K562 (cell line): ENCODE results near the gene RIPPLY3. TPM values are rescaled to one million over a fixed set of nuclear protein-coding genes. Genes with fewer than 3 reads are reported as not detected.

Source experiments
- ADNP ChIP-seq: fragments of 200-800 bp; sonication (Bioruptor generic); IDR thresholded peaks from 2 replicates; pipeline ENCODE4 v1.6.1; 2016; ENCODE audit warnings: missing genetic modification characterization, missing compliant biosample characterization
- ASH1L ChIP-seq: fragments of 450-650 bp; IDR thresholded peaks from 2 replicates; pipeline ENCODE4 v1.6.1; 2018; ENCODE audit warnings: borderline replicate concordance, mild to moderate bottlenecking, low read depth; ENCODE audit not compliant: partially characterized antibody
- BDP1 ChIP-seq: IDR thresholded peaks from 3 replicates; pipeline ENCODE4 v1.6.1; 2011; ENCODE audit not compliant: insufficient read length, insufficient read depth
- CCNT2 ChIP-seq: IDR thresholded peaks from 2 replicates; pipeline ENCODE4 v1.6.1; 2011; ENCODE audit warnings: borderline replicate concordance, low read depth, mild to moderate bottlenecking, moderate library complexity, mixed read lengths, low read length; ENCODE audit not compliant: insufficient read length; ENCODE audit errors: extremely low read depth
- CEBPG ChIP-seq, 3 experiments: fragments of 200-800 bp in 1 of 3; sonication (Bioruptor generic) in 1 of 3; sonication (generic) in 1 of 3; formaldehyde crosslinking in 1 of 3; IDR thresholded peaks in 2 of 3; conservative IDR thresholded peaks in 1 of 3; 2 replicates each; pipeline versions ENCODE4 v1.6.1 to v1.8.0; 2016 to 2022; ENCODE audit warnings: missing compliant biosample characterization in 2 of 3, missing genetic modification characterization in 2 of 3, mild to moderate bottlenecking in 1 of 3, missing genetic modification reagents in 1 of 3
- CHAMP1 ChIP-seq: fragments of 450-650 bp; IDR thresholded peaks from 2 replicates; pipeline ENCODE4 v1.6.1; 2016; ENCODE audit warnings: mild to moderate bottlenecking
- CREBBP ChIP-seq: IDR thresholded peaks from one replicate; pipeline ENCODE4 v1.6.1; 2012; ENCODE audit warnings: low read depth, mild to moderate bottlenecking, control low read depth, inconsistent platforms, low read length
- CXXC5 ChIP-seq: fragments of 250-450 bp; sonication (Bioruptor Pico); IDR thresholded peaks from 2 replicates; pipeline ENCODE4 v1.8.0; 2022; ENCODE audit warnings: inconsistent platforms, mild to moderate bottlenecking, moderate library complexity
- EZH2 ChIP-seq: IDR thresholded peaks from 2 replicates; pipeline ENCODE4 v1.6.1; 2012; ENCODE audit warnings: low read depth, mild to moderate bottlenecking, inconsistent platforms, low read length, borderline replicate concordance
- HDAC8 ChIP-seq: fragments of 450-650 bp; IDR thresholded peaks from 2 replicates; pipeline ENCODE4 v1.6.1; 2016; ENCODE audit warnings: mild to moderate bottlenecking, missing genetic modification characterization, moderate library complexity, missing compliant biosample characterization
- KDM1A ChIP-seq, 2 experiments: fragments of 450-650 bp; IDR thresholded peaks; 2 replicates each; pipeline ENCODE4 v1.6.1; 2016; ENCODE audit warnings: mild to moderate bottlenecking in 2 of 2
- KLF16 ChIP-seq: IDR thresholded peaks from 2 replicates; pipeline ENCODE4 v1.6.1; 2016; ENCODE audit warnings: antibody characterized with exemption
- MAFF ChIP-seq: IDR thresholded peaks from 2 replicates; pipeline ENCODE4 v1.6.1; 2012; ENCODE audit warnings: low read length, improper control_type of control experiment
- MAFG ChIP-seq: fragments of 450-650 bp; conservative IDR thresholded peaks from 2 replicates; pipeline ENCODE4 v1.6.1; 2016; ENCODE audit warnings: missing genetic modification characterization, missing compliant biosample characterization
- MTA1 ChIP-seq: fragments of 450-650 bp; IDR thresholded peaks from 2 replicates; pipeline ENCODE4 v1.6.1; 2017; ENCODE audit warnings: borderline replicate concordance
- POU5F1 ChIP-seq: fragments of 150-350 bp; IDR thresholded peaks from 2 replicates; pipeline ENCODE4 v1.6.1; 2014; ENCODE audit warnings: borderline replicate concordance, low read length, low read depth, mild to moderate bottlenecking; ENCODE audit not compliant: partially characterized antibody
- RBFOX2 ChIP-seq: fragments of 200-400 bp; formaldehyde crosslinking; IDR thresholded peaks from 2 replicates; pipeline ENCODE4 v1.6.1; 2017; ENCODE audit warnings: low read depth, mild to moderate bottlenecking, low read length, moderate library complexity
- SAFB ChIP-seq: fragments of 200-400 bp; formaldehyde crosslinking; IDR thresholded peaks from 2 replicates; pipeline ENCODE4 v1.6.1; 2017; ENCODE audit warnings: low read depth, low read length, borderline replicate concordance
- SOX6 ChIP-seq: fragments of 450-650 bp; IDR thresholded peaks from 2 replicates; pipeline ENCODE4 v1.6.1; 2014; ENCODE audit warnings: mild to moderate bottlenecking
- SP1 ChIP-seq: sonication (generic); formaldehyde crosslinking; IDR thresholded peaks from 2 replicates; pipeline ENCODE4 v1.8.1; 2022; ENCODE audit warnings: mild to moderate bottlenecking, missing genetic modification reagents
- TGIF2 ChIP-seq: sonication (generic); formaldehyde crosslinking; IDR thresholded peaks from 2 replicates; pipeline ENCODE4 v1.8.1; 2022; ENCODE audit warnings: mild to moderate bottlenecking, missing genetic modification reagents, moderate library complexity
- ZNF133 ChIP-seq: fragments of 250-450 bp; sonication (Bioruptor Pico); IDR thresholded peaks from 2 replicates; pipeline ENCODE4 v1.4.0; 2020; ENCODE audit warnings: mild to moderate bottlenecking
- ZNF282 ChIP-seq: sonication (generic); formaldehyde crosslinking; IDR thresholded peaks from 2 replicates; pipeline ENCODE4 v1.8.1; 2023; ENCODE audit warnings: missing genetic modification reagents
- ZNF707 ChIP-seq: fragments of 250-450 bp; sonication (Bioruptor Pico); conservative IDR thresholded peaks from 2 replicates; pipeline ENCODE4 v1.8.0; 2022; ENCODE audit warnings: inconsistent platforms, mild to moderate bottlenecking, moderate library complexity
- ZNF785 ChIP-seq: fragments of 250-450 bp; sonication (Bioruptor Pico); IDR thresholded peaks from 2 replicates; pipeline ENCODE4 v1.4.0; 2020; ENCODE audit warnings: mild to moderate bottlenecking
- polyA plus RNA-seq, 8 experiments: library from polyadenylated mRNA; depleted of rRNA in 4 of 8; stranded (reverse) in 5 of 8; unstranded in 3 of 8; fragments of >200 nt; fragmentation: Nextera tagmentation in 2 of 8; fragmentation: Illumina TruSeq in 1 of 8; extraction: Ambion mirVana in 2 of 8; extraction: Trizol in 1 of 8; gene quantifications; 2 replicates each; pipeline versions ENCODE4 v1.2.1 to v1.2.3, GENCODE V29; 2011 to 2014; ENCODE audit warnings: inconsistent platforms in 1 of 8, missing spikeins in 1 of 8
- total RNA-seq, 7 experiments: library from RNA; depleted of rRNA in 6 of 7; stranded (reverse); fragments of >200 nt in 6 of 7; fragmentation: Illumina TruSeq in 2 of 7; extraction: Trizol in 2 of 7; gene quantifications; 2 replicates each; pipeline versions ENCODE4 v1.2.1 to v1.2.3, GENCODE V29; 2011 to 2021; ENCODE audit warnings: low replicate concordance in 1 of 7
- TF ChIP-seq, protein P1 (sequence below): fragments of 250-450 bp; sonication (Bioruptor Pico); IDR thresholded peaks from 2 replicates; pipeline ENCODE4 v1.4.0; 2020; ENCODE audit warnings: mild to moderate bottlenecking, moderate library complexity, borderline replicate concordance

The RIPPLY3 gene
- total and polyA plus RNA-seq, 9 of the 15 experiments (the other 6 are each of a cell fraction or from before 2014, with no cell fraction given) = not detected

DNA sequence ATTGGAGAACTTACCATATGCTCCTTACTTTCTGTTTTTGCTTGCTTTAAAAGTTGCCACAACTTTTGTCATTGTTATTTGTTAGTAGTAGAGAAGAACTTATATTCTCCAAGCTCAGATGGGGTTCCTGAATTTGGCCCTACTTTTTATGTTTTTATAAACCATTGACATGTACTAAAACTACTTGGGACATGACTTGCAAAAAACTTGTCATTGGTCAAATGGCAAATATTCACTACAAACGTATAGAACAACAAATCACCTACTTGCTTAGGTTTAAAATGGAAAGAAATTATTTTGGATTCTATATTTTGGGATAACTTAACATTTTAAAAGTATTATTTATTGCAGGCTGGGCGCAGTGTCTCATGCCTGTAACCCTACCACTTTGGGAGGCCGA lies 33.7 kb downstream of the RIPPLY3 start (continued):
- no peak for TF ChIP-seq KLF16
- no peak for TF ChIP-seq SP1 (CRISPR knock-in tag)
- TF ChIP-seq CEBPG (CRISPR knock-in tag; IDR thresholded peaks at IDR 0.05) = no peak
- no peak for TF ChIP-seq CEBPG (tag; conservative IDR thresholded peaks at IDR 0.05 in 1 of 2, IDR thresholded peaks at IDR 0.05 in 1 of 2)
- TF ChIP-seq ZNF282 (CRISPR knock-in tag) = no peak
- TF ChIP-seq BDP1 = no peak
- TF ChIP-seq ZNF133 = no peak
- no peak for TF ChIP-seq RBFOX2
- no peak for TF ChIP-seq CHAMP1
- TF ChIP-seq CXXC5 (CRISPR knock-in tag) = no peak
- TF ChIP-seq TGIF2 (CRISPR knock-in tag) = no peak
- no peak for TF ChIP-seq MTA1
- TF ChIP-seq KDM1A (IDR thresholded peaks at IDR 0.05) = no peak
- no peak for TF ChIP-seq HDAC8 (tag)
- TF ChIP-seq ZNF707 (CRISPR knock-in tag) = no peak
- no peak for TF ChIP-seq SOX6
- peak; percentile 76 for TF ChIP-seq MAFG
- TF ChIP-seq MAFF = peak; percentile 22
- TF ChIP-seq POU5F1 = no peak
- TF ChIP-seq CREBBP = no peak
- no peak for TF ChIP-seq EZH2
- no peak for TF ChIP-seq ASH1L
- TF ChIP-seq ZNF785 (CRISPR knock-in tag) = no peak
- no peak for TF ChIP-seq SAFB
- TF ChIP-seq, protein P1, sequence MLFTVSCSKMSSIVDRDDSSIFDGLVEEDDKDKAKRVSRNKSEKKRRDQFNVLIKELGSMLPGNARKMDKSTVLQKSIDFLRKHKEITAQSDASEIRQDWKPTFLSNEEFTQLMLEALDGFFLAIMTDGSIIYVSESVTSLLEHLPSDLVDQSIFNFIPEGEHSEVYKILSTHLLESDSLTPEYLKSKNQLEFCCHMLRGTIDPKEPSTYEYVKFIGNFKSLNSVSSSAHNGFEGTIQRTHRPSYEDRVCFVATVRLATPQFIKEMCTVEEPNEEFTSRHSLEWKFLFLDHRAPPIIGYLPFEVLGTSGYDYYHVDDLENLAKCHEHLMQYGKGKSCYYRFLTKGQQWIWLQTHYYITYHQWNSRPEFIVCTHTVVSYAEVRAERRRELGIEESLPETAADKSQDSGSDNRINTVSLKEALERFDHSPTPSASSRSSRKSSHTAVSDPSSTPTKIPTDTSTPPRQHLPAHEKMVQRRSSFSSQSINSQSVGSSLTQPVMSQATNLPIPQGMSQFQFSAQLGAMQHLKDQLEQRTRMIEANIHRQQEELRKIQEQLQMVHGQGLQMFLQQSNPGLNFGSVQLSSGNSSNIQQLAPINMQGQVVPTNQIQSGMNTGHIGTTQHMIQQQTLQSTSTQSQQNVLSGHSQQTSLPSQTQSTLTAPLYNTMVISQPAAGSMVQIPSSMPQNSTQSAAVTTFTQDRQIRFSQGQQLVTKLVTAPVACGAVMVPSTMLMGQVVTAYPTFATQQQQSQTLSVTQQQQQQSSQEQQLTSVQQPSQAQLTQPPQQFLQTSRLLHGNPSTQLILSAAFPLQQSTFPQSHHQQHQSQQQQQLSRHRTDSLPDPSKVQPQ = no peak
- TF ChIP-seq CCNT2 = no peak
- no peak for TF ChIP-seq ADNP
